DMS53 treated with DMSO at 0.1 percent for 48 hours (cell line): ENCODE measurements around the gene FHOD1.

Source experiments
- DNase-seq: peaks from one replicate; lab custom pipeline; 2025; ENCODE audit not compliant: unreplicated experiment; lab: John Stamatoyannopoulos, UW

The FHOD1 gene

GRCh38 chr16:67277999-67278772 is 30.9 kb upstream of the FHOD1 start:
- no peak for DNase-seq

DNA sequence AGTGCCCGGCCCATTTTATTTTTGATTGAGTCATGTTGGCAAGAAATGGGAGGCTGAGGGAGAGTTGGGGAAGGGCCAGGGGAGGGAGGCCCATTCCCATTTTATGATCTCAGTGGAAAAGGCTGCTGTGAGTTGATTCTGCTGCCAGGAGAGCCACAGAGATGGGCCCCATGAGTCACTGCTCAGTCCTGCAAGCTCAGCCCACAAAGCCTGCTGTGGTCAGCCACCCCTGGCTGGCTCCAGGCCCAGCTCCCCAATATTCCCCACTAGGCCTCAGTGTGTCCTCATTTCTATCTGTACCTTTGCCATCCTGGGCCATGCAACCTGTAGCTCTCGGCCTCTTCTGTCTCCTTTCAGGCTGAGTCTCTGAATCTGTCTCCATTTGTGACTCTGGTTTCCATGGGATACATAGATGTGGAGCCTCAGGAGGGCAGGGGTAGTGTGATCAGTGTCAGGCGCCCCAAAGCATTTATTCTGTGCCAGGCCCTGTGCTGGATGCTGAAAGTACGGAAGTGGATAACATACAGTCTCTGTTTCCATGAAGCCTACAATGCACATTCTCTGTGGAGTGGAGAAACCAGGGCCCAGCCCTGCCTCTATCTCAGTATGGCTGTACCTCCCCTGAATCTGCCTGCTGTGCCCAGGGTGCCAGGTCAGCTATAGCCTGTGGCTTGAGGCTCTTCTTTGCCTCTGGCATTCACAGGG is 30.2 kb upstream of the FHOD1 start:
- no peak for DNase-seq

DNA sequence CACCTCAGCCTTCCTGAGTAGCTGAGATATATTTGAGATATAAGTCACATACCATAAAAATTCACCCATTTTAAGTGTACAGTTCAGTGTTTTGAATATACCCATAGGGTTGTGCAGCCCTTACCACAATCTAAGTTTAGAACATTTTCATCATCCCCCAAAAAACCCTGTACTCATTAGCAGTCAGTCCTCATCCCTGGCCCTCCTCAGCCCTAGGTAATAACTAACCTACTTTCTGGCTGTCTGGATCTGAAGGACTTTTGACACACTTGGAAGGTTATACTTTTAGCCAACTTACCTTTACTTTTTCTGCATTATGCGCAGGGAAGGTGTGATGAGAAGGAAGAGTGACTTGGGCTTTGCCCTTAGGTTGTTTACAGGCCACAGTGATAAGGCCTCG is 28.0 kb upstream of the FHOD1 start:
- DNase-seq, result no peak

- DNase-seq, result no peak
Observed at GRCh38 chr16:67271446-67271845, 24.2 kb upstream of the FHOD1 start.

- DNase-seq, result no peak
Observed at GRCh38 chr16:67270931-67271338, 23.7 kb upstream of the FHOD1 start.

DNA sequence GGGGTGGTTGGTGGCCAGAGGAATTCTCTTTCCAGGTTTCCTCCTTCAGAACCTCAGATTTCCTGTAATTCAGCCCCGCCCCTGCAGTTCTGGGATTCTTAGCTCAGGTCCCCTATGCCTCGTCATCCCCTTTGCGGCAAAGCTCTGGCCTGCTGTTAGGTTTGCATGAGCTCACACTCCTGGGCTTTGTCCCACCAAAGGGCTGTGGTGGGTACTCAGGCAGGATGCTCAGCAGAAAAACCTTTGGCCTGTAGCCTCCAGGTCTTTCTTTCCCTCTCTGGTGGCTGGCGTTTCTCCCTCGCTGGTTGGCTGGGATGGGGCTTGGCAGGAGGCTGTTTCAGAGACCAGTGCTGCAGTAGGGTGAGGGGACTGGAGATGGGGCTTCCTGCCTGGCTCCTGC is 22.5 kb upstream of the FHOD1 start:
- no peak for DNase-seq

GRCh38 chr16:67268136-67268579 is 20.9 kb upstream of the FHOD1 start:
- peak; percentile 4 for DNase-seq

GRCh38 chr16:67265834-67266233 is 18.6 kb upstream of the FHOD1 start:
- DNase-seq, result no peak

GRCh38 chr16:67264866-67265265 is 17.6 kb upstream of the FHOD1 start:
- no peak for DNase-seq

DNA sequence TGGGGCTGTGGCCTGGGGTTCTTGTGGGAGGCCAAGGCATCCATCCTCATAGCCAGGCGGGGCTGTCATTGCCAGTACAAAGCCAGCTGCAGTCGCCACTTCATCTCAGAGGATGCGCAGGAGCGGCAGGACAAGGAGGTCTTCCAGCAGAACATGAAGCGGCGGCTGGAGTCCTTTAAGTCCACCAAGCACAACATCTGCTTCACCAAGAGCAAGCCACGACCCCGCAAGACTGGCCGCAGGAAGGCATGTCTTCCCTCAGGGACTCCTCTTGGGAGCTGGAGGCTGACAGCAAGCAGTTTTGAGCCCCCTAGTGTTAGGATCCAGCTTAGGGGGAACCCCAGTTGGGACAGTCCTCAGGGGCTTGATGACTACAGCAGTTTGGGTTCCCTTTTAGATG is 17.0 kb upstream of the FHOD1 start:
- no peak for DNase-seq

DNA sequence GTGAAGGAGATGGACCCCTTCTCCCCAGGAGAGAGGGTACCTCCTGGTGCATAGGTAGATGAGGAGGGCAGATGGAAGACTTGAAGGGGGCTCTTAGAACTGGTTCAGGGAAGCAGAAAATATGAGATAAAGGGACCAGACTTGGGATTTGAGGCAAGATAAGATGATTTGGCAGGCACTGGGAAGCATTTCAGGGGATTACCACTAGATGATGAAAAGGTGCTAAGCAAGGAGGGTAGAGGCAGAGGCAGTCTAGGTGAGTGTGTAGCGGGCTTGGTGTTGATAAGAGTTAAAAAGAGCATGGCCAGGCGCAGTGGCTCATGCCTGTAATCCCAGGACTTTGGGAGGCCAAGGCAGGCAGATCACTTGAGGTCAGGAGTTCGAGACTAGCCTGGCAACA is 15.9 kb upstream of the FHOD1 start:
- no peak for DNase-seq

DNA sequence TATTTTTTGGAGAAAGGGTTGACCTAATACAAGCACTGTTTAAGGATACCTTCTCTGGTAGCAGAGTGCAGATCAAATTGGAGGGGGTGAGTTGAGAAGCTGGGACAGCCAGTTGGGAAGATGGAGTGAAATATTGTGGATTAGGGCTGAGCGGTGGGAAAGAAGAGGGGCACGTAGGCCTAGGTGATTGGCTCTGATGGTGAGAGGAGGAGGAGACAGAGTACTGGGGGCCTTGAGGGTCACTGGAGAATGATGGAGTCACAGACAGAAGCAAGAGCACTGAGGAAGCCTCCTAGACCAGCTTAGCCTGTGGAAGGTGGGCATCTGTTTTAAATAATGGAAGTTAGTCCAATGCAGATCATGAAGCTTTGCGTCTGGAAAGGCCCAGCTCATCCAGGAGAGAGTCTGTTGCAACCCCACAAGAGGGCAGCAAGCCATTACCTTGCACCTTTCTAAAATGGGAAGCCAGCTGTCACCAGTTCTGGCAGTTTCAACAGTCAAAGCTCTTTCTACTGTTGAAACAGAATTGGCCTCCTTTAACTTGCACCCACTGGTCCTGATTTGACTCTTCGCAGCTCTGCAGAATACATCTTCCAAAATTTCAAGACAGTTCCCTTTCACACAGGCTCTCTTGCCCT is 13.3 kb upstream of the FHOD1 start:
- peak; percentile 42 for DNase-seq

DNA sequence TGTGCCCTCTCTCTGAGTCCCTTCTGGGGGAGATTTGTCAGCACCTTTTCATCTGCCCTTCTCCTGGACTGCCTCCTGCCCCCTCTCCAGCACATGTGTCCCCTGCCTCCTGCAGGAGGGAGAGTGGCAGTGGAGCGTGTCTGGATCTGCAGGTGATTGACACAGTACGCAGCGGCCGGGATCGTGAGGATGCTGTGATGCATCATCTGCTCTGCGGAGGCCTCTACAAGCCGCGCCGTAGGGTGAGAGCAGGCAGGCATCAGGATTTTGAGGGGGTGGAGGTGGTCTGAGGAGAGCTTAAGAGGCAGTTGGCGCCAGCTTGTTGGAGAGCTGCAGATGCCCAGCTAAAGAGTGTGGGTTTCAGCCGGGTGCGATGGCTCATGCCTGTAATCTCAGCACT is 12.4 kb upstream of the FHOD1 start:
- no peak for DNase-seq

- DNase-seq, result no peak
Observed at GRCh38 chr16:67258161-67258835, 11.0 kb upstream of the FHOD1 start.

DNA sequence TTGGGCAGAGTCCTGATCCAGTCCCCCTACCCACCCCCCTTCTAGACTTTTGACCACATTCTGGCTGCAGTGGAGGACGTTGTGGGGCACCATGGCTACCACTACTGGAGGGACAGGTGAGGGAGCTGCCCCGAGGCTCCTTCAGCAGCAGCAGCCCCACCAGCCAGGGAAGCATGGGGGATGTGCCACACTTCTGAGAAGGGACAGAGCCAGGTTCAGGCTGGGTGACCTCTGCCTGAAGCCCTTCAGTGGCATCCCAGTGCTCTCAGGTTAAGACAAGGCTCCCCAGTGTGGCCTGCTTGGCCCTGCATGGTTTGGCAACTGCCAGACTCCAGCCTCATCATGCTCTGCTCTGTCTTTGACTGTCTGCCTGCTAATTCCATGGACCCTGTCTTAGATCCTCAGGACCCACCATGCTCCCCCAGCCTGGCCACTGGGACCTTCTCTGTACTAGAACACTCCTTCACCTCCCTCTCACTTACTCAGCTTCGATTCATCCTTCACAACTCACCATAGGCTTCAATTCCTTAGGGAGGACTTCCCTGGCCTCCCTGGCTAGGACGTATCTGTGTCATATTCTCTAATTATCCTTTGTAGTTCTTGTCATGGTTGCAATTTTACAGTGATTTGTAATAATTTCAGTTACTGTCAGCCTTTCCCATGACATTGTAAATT is 10.3 kb upstream of the FHOD1 start:
- DNase-seq, result no peak

DNA sequence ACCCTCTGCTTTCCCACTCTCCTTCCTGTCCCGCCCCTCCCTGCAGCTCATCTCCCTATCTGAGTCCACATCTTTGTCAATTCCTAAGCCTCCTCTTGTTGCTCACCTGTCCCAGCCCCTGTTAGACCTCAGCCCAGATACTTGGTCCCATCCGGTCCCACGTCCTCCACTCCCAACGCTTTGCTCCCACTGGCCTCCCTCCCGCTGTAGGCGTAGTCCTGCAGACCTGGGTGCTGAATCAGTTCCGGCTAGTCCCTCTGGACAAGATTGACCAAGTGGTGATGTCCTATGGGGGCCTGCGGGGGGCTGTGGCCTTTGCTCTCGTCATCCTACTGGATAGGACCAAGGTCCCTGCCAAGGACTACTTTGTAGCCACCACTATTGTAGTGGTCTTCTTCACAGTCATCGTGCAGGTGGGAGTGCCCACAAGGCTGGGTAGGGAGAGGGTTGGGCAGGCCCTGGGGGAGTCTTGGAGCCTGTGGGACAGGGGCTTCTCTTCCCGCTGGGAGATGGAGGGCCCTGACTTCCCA is 9.5 kb upstream of the FHOD1 start:
- DNase-seq, result no peak

DNA sequence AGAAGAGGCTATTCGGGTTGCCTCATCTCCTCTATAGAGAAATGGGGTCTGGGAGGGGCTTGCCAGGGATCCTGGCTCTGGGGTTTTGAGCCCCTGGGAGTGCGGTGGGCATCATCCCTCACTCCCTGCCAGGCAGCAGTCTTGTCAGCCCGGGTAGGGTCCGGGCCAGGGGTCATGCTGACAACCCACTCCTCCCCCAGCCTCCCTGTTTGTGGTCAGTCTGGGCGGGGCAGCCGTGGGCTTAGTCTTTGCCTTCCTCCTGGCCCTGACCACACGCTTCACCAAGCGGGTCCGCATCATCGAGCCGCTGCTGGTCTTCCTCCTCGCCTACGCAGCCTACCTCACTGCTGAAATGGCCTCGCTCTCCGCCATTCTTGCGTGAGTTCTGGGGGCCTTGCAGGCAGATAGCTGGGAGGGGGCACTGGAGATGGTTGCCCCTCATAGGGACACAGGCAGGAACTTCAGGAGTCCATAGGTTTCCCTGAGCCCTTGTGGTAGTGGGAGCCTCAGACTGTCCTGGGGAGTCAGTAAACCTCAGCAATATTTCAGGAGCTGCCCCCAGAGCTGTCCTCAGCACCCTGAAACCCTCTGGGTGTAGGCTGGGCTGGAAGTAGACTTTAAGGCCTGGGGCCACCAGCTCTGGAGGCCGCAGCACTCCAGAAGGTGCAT is 8.4 kb upstream of the FHOD1 start:
- DNase-seq, result no peak

- DNase-seq, result no peak
Observed at GRCh38 chr16:67254801-67255552, 7.7 kb upstream of the FHOD1 start.
